GM12878 (cell line): ENCODE data around the gene PROSER2. TPM values are rescaled to one million over a fixed set of nuclear protein-coding genes. Genes with fewer than 3 reads are reported as not detected.

Source experiments
- ATAC-seq: fragments of 200-7000 bp; cut with Tn5 transposase; 3 replicates; pipeline ENCODE4 v1.9.1; 2020; ENCODE audit warnings: mild to moderate bottlenecking, moderate library complexity
- BruUV-seq: library from RNA; stranded (reverse); fragments of 400-500 nt; replicated peaks from 2 replicates; lab custom pipeline; 2021; lab: Mats Ljungman, UMichigan
- CTCF ChIA-PET: fragments of 300-600 bp; sonication (Branson Sonifier 250); formaldehyde crosslinking; extraction: SDS; loops from one replicate; lab custom pipeline; 2021; ENCODE audit warnings: inconsistent platforms; lab: Yijun Ruan, JAX
- POLR2A ChIA-PET: fragments of 350-600 bp; formaldehyde crosslinking; extraction: SDS; loops from one replicate; lab custom pipeline; 2021; ENCODE audit warnings: inconsistent platforms; lab: Charles Lee
- RAD21 ChIA-PET: fragments of 300-600 bp; sonication (Branson Sonifier 250); formaldehyde crosslinking; loops from one replicate; lab custom pipeline; 2023; ENCODE audit warnings: antibody characterized with exemption; ENCODE audit not compliant: unreplicated experiment; lab: Charles Lee
- SMC1A ChIA-PET: fragments of 300-600 bp; sonication (Branson Sonifier 250); formaldehyde crosslinking; loops from one replicate; lab custom pipeline; 2023; ENCODE audit not compliant: unreplicated experiment, uncharacterized antibody; lab: Charles Lee
- DNase-seq: peaks from one replicate; pipeline ENCODE4 v3.0.0-alpha.2; 2011; ENCODE audit warnings: low read depth, low spot score
- FAIRE-seq: peaks from 3 replicates; lab custom pipeline; 2011; peaks lifted over from hg19 to GRCh38; lab: Jason Lieb, UNC
- H2AFZ ChIP-seq: 2 replicates; pipeline ENCODE4 v1.6.0; 2011; ENCODE audit warnings: low read depth, low read length, control low read depth; ENCODE audit not compliant: control insufficient read depth
- H3K27ac ChIP-seq: 2 replicates; pipeline ENCODE4 v1.5.1; 2011; ENCODE audit warnings: control low read depth; ENCODE audit not compliant: control insufficient read depth, insufficient read depth
- H3K27me3 ChIP-seq, 2 experiments: replicated peaks in 1 of 2; 2 replicates each; pipeline versions ENCODE4 v1.6.0 to v1.6.1; 2011; ENCODE audit warnings: low read length in 1 of 2; ENCODE audit not compliant: control insufficient read depth in 2 of 2, insufficient read depth in 2 of 2
- H3K36me3 ChIP-seq, 2 experiments: 2 replicates each; pipeline ENCODE4 v1.5.1; 2011; ENCODE audit warnings: low read length in 1 of 2; ENCODE audit not compliant: control insufficient read depth in 2 of 2, insufficient read depth in 2 of 2
- H3K4me1 ChIP-seq: 2 replicates; pipeline ENCODE4 v1.6.1; 2011; ENCODE audit warnings: mild to moderate bottlenecking, low read length, moderate library complexity, mixed read lengths; ENCODE audit not compliant: control insufficient read depth, insufficient read depth
- H3K4me2 ChIP-seq: 2 replicates; pipeline ENCODE4 v1.6.0; 2011; ENCODE audit warnings: control low read depth; ENCODE audit not compliant: control insufficient read depth, insufficient read depth
- H3K4me3 ChIP-seq: fragments of 200-600 bp; sonication (generic); 2 replicates; pipeline ENCODE4 v1.5.1; 2016
- H3K79me2 ChIP-seq: 2 replicates; pipeline ENCODE4 v1.6.0; 2011; ENCODE audit warnings: low read length; ENCODE audit not compliant: control insufficient read depth, insufficient read depth
- H3K9ac ChIP-seq: 2 replicates; pipeline ENCODE4 v1.8.0; 2011; ENCODE audit warnings: low read length, control low read depth, mixed read lengths; ENCODE audit not compliant: control insufficient read depth, insufficient read depth
- H3K9me3 ChIP-seq: replicated peaks from 3 replicates; pipeline ENCODE4 v1.5.1; 2011; ENCODE audit warnings: mild to moderate bottlenecking, low read length; ENCODE audit not compliant: control insufficient read depth, insufficient read depth
- H4K20me1 ChIP-seq: 2 replicates; pipeline ENCODE4 v1.6.0; 2011; ENCODE audit not compliant: control insufficient read depth, insufficient read depth
- GABPA ChIP-seq: IDR thresholded peaks from 2 replicates; pipeline ENCODE4 v1.6.1; 2014; ENCODE audit warnings: antibody characterized with exemption, low read depth, mild to moderate bottlenecking, inconsistent platforms
- GATAD2B ChIP-seq: fragments of 450-650 bp; conservative IDR thresholded peaks from 2 replicates; pipeline ENCODE4 v1.6.1; 2017; ENCODE audit warnings: low read depth, mild to moderate bottlenecking, moderate library complexity
- HDAC6 ChIP-seq: fragments of 200-600 bp; sonication (generic); IDR thresholded peaks from one replicate; pipeline ENCODE4 v1.8.0; 2017; ENCODE audit warnings: antibody characterized with exemption; ENCODE audit not compliant: unreplicated experiment
- MEF2A ChIP-seq: IDR thresholded peaks from 2 replicates; pipeline ENCODE4 v1.6.1; 2011; ENCODE audit warnings: low read depth, mild to moderate bottlenecking, low read length, moderate library complexity; ENCODE audit not compliant: insufficient read depth
- MTA2 ChIP-seq: fragments of 450-650 bp; IDR thresholded peaks from 2 replicates; pipeline ENCODE4 v1.6.1; 2016; ENCODE audit warnings: low read depth, mild to moderate bottlenecking, moderate library complexity
- POLR2AphosphoS2 ChIP-seq: IDR thresholded peaks from 2 replicates; pipeline ENCODE4 v1.6.1; 2011; ENCODE audit warnings: low read depth, mild to moderate bottlenecking, low read length, improper control_type of control experiment, moderate library complexity
- RAD21 ChIP-seq: IDR thresholded peaks from 2 replicates; pipeline ENCODE4 v1.6.1; 2011; ENCODE audit warnings: mild to moderate bottlenecking, low read depth, low read length, moderate library complexity; ENCODE audit not compliant: insufficient read depth
- RELA ChIP-seq: fragments of 450-650 bp; IDR thresholded peaks from 2 replicates; pipeline ENCODE4 v1.8.0; 2014; ENCODE audit warnings: borderline replicate concordance; ENCODE audit not compliant: partially characterized antibody
- SMARCA5 ChIP-seq: fragments of 450-650 bp; IDR thresholded peaks from 2 replicates; pipeline ENCODE4 v1.6.1; 2017; ENCODE audit warnings: mild to moderate bottlenecking
- ZZZ3 ChIP-seq: IDR thresholded peaks from 2 replicates; pipeline ENCODE4 v1.6.1; 2011; ENCODE audit warnings: low read depth; ENCODE audit not compliant: control insufficient read depth, insufficient read length
- WGBS: methylation state at CpG from one replicate; pipeline ENCODE4 v1.1.6; 2016; ENCODE audit warnings: low lambda C conversion rate; ENCODE audit not compliant: insufficient replicate concordance, insufficient coverage; ENCODE audit errors: missing lambda C conversion rate; 5-methylcytosine and 5-hydroxymethylcytosine counted together
- in situ Hi-C: fragments of 300-500 bp; cut with MboI; formaldehyde crosslinking; loops from 9 replicates; pipeline ENCODE4 v1.14.3; 2018; ENCODE audit warnings: mixed read lengths
- intact Hi-C: fragments of 100-400 bp; cut with micrococcal nuclease; formaldehyde crosslinking; loops from one replicate; pipeline ENCODE4 v1.14.2; 2022; ENCODE audit not compliant: unreplicated experiment
- polyA plus RNA-seq, 11 experiments: library from polyadenylated mRNA; depleted of rRNA in 4 of 11; unstranded in 6 of 11; stranded (reverse) in 5 of 11; fragments of >200 nt; fragmentation: Nextera tagmentation in 4 of 11; fragmentation: Illumina TruSeq in 1 of 11; extraction: Ambion mirVana in 4 of 11; extraction: Trizol in 1 of 11; gene quantifications; 1 replicate in 1 of 11; 2 replicates in 10 of 11; pipeline versions ENCODE4 v1.2.1 to v1.2.3, GENCODE V29; 2011 to 2016; ENCODE audit warnings: inconsistent platforms in 2 of 11, missing spikeins in 2 of 11, low read depth in 1 of 11
- total RNA-seq, 4 experiments: library from RNA; depleted of rRNA in 3 of 4; stranded (reverse); fragments of >200 nt in 3 of 4; fragmentation: Illumina TruSeq in 1 of 4; extraction: Trizol in 1 of 4; gene quantifications; 2 replicates each; pipeline versions ENCODE4 v1.2.1 to v1.2.3, GENCODE V29; 2013 to 2021
- TF ChIP-seq, protein P1 (sequence below): fragments of 450-650 bp; IDR thresholded peaks from 2 replicates; pipeline ENCODE4 v1.6.1; 2016; ENCODE audit warnings: mild to moderate bottlenecking, moderate library complexity, borderline replicate concordance
- TF ChIP-seq, protein P2 (sequence below): IDR thresholded peaks from 2 replicates; pipeline ENCODE4 v1.6.1; 2011; ENCODE audit warnings: low read depth, low read length, improper control_type of control experiment, borderline replicate concordance

Gene PROSER2
- total and polyA plus RNA-seq, 10 of the 15 experiments (the other 5 are each of a cell fraction or from before 2014, with no cell fraction given): 0.04 to 0.25 (median 0.07) TPM; not detected in 6

DNA sequence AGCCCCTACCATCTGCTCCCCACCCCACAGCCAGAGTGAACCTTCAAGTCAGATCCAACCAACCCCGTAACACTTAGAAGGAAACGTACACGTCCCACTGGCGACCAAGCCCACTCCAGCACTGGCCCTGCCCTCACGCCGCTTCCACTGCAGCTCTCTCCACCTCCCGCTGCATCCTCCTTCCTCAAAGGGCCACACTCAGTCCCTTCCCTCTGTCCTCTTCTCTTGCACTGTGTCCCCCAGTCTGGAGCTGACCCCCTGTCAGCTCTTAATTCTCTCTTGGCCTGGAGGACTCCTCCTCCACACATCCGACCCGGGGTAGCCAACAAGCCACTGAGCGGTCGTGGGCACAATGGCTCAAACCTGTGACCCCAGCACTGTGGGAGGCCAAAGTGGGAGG is 85.8 kb downstream of the PROSER2 start (continued):
- TF ChIP-seq, protein P1, sequence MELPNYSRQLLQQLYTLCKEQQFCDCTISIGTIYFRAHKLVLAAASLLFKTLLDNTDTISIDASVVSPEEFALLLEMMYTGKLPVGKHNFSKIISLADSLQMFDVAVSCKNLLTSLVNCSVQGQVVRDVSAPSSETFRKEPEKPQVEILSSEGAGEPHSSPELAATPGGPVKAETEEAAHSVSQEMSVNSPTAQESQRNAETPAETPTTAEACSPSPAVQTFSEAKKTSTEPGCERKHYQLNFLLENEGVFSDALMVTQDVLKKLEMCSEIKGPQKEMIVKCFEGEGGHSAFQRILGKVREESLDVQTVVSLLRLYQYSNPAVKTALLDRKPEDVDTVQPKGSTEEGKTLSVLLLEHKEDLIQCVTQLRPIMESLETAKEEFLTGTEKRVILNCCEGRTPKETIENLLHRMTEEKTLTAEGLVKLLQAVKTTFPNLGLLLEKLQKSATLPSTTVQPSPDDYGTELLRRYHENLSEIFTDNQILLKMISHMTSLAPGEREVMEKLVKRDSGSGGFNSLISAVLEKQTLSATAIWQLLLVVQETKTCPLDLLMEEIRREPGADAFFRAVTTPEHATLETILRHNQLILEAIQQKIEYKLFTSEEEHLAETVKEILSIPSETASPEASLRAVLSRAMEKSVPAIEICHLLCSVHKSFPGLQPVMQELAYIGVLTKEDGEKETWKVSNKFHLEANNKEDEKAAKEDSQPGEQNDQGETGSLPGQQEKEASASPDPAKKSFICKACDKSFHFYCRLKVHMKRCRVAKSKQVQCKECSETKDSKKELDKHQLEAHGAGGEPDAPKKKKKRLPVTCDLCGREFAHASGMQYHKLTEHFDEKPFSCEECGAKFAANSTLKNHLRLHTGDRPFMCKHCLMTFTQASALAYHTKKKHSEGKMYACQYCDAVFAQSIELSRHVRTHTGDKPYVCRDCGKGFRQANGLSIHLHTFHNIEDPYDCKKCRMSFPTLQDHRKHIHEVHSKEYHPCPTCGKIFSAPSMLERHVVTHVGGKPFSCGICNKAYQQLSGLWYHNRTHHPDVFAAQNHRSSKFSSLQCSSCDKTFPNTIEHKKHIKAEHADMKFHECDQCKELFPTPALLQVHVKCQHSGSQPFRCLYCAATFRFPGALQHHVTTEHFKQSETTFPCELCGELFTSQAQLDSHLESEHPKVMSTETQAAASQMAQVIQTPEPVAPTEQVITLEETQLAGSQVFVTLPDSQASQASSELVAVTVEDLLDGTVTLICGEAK: no peak
- TF ChIP-seq SMARCA5 (no peak), MTA2 (no peak), HDAC6 (no peak), RELA (no peak)
- TF ChIP-seq, protein P2, sequence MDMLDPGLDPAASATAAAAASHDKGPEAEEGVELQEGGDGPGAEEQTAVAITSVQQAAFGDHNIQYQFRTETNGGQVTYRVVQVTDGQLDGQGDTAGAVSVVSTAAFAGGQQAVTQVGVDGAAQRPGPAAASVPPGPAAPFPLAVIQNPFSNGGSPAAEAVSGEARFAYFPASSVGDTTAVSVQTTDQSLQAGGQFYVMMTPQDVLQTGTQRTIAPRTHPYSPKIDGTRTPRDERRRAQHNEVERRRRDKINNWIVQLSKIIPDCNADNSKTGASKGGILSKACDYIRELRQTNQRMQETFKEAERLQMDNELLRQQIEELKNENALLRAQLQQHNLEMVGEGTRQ: no peak

DNA sequence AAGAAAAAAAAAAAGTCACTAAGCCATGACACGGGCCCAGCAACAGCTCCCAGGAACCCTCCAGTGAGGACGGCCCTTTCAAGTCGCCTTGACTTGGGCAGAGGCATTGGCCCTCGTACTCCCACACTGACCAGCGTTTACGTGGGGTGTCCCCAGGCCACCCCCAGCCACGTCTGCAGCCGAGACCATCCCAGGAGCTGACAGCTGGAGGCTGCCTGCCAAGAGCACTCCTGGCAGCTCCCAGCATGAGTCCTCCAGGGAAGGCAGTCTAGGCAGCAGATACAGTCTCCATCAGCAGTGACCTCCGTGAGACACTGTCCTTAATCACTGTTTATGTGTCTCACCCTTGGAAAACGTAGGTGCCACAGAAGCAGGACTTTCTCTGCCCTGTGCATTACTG is 86.5 kb downstream of the PROSER2 start:
- intact Hi-C loops: no loop called here
- DNase-seq: no peak

More for the DNA sequence above, 86.5 kb downstream of the PROSER2 start:
- ChIA-PET RAD21 (no interaction called here), SMC1A (no interaction called here), POLR2A (no interaction called here), CTCF (no interaction called here)
- H3K79me2 ChIP-seq: no peaks in the 10 kb centered on the region
- H3K27ac ChIP-seq: no peak overlapping the region
- no peaks in the 10 kb centered on the region for H3K36me3 ChIP-seq
- no peak overlapping the region for H3K4me3 ChIP-seq
- no peaks in the 10 kb centered on the region for H3K27me3 ChIP-seq
- in situ Hi-C loops: no loop called here
- peaks cover 3% of the 10 kb centered on the region; the same call in 1 of the 2 replicates for H3K4me1 ChIP-seq
- no peak overlapping the region for H3K9ac ChIP-seq
- ATAC-seq (no peak), FAIRE-seq (no peak)
- BruUV-seq: no TSS peak
- H2AFZ ChIP-seq: no peak overlapping the region
- TF ChIP-seq GABPA (no peak), POLR2AphosphoS2 (no peak), GATAD2B (no peak), MEF2A (no peak), RAD21 (no peak), ZZZ3 (no peak)
- H3K9me3 ChIP-seq: no peaks in the 10 kb centered on the region
- H3K4me2 ChIP-seq: no peak overlapping the region
- WGBS: 50% methylated on average over 10 of the region's 10 CpGs
- no peaks in the 10 kb centered on the region for H4K20me1 ChIP-seq
